22Rv1 (cell line): ENCODE results near the gene SETBP1.

ENCODE experiments used
- H3K27ac ChIP-seq: fragments of 450-650 bp; 2 replicates; pipeline ENCODE4 v1.5.1; 2017
- ZFX ChIP-seq: fragments of 450-650 bp; IDR thresholded peaks from 2 replicates; pipeline ENCODE4 v1.6.1; 2017; ENCODE audit warnings: antibody characterized with exemption, borderline replicate concordance
- TF ChIP-seq, protein P1 (sequence below): fragments of 450-650 bp; IDR thresholded peaks from 2 replicates; pipeline ENCODE4 v1.5.1; 2017; ENCODE audit warnings: mild to moderate bottlenecking

The SETBP1 gene

DNA sequence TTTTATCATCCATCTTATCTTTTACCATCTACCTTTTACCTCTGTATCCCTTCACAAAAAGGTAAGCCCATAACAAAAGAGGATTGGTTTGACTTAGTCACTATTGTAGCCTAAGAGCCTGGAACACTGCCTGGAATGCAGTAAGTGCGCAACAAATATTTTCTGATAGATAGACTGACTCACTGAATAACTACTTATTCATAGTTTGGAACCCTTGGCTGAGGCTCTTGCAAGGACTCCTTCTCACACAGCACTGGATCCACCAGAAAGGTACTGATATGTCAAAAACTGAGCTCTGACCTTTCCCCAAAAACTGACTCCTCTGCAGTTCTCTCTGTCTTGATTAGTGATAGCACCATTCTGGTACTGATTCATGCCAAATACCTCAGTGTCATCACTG, 426.7 kb downstream of the SETBP1 start:
- TF ChIP-seq, protein P1, sequence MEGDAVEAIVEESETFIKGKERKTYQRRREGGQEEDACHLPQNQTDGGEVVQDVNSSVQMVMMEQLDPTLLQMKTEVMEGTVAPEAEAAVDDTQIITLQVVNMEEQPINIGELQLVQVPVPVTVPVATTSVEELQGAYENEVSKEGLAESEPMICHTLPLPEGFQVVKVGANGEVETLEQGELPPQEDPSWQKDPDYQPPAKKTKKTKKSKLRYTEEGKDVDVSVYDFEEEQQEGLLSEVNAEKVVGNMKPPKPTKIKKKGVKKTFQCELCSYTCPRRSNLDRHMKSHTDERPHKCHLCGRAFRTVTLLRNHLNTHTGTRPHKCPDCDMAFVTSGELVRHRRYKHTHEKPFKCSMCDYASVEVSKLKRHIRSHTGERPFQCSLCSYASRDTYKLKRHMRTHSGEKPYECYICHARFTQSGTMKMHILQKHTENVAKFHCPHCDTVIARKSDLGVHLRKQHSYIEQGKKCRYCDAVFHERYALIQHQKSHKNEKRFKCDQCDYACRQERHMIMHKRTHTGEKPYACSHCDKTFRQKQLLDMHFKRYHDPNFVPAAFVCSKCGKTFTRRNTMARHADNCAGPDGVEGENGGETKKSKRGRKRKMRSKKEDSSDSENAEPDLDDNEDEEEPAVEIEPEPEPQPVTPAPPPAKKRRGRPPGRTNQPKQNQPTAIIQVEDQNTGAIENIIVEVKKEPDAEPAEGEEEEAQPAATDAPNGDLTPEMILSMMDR, result no peak
- TF ChIP-seq ZFX, result no peak
- H3K27ac ChIP-seq, result no peak overlapping the region

DNA sequence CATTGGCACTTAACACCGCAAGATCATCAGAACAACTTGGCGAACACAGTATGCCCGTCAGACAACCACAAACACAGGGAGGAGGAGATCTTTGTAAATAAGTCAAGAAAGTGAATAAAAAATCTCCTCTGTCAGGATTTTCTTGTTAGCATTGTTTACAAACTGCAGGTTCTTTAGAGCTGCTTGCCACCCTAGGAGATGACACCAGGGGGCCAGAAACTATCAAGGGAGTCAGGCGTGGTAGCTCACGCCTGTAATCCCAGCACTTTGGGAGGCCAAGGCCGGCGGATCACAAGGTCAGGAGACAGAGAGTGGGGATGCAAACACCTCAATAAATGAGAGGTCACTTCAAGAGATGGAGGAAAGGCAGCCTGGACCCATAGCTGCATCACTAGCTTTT, 428.1 kb downstream of the SETBP1 start:
- no peak overlapping the region for H3K27ac ChIP-seq
- TF ChIP-seq, protein P1, result no peak
- no peak for TF ChIP-seq ZFX

DNA sequence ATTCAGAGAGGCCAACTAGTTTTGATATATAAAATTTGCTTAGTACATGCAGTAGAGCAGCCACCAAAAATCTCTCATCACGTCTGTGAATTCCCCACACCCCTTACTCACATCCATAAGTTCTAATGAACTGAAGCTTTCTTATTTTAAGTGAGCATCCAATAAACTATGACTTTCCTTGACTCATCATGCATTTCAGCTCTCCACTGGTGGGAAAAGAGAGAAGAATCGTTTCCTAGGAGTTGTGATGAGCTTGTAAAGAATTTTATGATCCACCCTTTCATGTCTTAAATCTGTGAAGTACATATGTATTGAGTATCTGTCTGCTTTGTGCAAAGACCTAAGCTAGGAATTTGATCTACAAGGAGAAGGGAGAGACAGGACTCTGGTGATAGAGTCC, 428.6 kb downstream of the SETBP1 start:
- no peak overlapping the region for H3K27ac ChIP-seq
- no peak for TF ChIP-seq ZFX
- TF ChIP-seq, protein P1, result no peak

DNA sequence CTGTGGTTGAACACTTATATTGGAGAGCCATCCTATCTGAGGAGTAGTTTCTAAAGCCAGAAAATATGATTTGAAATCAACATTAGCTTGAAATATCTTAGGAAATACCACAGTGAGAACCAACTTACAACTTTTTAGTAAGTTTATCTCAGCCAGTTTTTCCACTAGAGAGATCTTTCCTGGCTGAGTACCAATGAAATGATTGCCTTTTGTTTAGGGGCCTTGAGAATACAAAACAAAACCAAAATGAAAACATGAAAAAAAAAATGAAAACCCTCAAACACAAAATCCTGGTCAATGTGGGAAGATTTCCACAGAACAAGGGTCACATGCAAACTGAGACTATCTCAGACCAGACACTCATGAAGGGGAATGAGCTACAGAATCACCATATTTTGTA, 429.0 kb downstream of the SETBP1 start:
- TF ChIP-seq, protein P1, result no peak
- no peak for TF ChIP-seq ZFX

DNA sequence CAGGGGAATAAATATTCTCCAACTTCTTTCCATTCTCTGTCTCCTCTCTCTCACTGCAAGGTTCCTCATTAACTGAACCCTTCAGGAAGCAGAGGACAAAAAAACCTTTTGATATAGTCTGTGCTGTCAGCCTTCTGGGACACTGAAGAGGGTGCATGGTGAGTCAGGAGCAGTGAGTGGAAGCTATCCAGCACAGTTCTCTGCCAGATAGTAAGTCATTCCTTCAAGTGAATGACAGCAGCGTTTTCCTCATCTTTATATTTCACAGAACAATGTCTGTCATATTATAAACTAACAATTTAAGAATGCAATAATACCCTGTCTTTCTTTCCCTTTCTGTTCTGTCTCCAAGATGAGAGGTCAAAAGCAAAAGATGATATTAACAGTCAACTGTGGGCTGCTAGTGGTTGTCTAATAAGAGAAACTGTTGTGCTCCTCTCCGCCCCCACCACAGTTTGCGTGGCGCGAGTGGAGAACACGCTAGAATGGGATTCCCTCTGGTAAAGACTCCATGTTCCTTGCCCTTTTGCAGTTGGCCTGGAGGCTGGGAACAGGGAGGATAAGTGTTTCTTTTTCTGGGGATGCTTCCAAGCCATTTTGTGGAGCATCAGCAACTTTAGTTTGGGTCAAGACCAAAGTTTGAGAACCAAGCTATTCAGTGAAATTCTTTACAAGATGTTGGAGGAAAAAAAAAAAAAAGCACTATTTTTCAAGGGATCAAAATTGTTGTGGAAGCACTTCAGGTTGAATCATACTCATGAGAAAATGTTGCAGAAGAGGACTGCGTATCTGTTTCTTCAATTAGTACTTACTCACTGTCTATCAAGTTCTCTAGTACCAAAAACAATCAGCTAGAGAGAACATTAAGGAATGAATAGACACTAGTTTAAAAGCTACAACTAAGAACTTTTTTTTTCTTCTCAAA, 430.2 kb downstream of the SETBP1 start:
- TF ChIP-seq ZFX, result no peak
- H3K27ac ChIP-seq, result no peak overlapping the region

More for the DNA sequence above, 429.0 kb downstream of the SETBP1 start:
- no peak overlapping the region for H3K27ac ChIP-seq

DNA sequence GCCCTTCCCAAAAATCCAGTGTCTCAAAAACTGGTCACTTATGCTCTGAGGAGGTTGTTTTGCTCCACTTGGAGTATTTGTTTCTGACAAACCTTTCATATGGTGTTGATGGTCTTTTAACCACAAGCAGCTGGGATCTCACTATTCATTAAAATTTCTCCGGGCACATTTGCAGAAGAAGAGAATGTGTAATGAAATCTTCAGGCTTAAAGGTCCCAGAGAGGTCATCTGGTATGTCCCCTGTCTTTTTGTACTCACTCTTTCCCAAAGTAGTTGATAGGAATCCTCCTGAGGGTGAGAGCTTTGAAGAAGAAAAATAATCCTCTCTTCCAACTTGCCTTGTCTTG, 430.8 kb downstream of the SETBP1 start:
- H3K27ac ChIP-seq, result no peak overlapping the region
- TF ChIP-seq, protein P1, result no peak
- TF ChIP-seq ZFX, result no peak

DNA sequence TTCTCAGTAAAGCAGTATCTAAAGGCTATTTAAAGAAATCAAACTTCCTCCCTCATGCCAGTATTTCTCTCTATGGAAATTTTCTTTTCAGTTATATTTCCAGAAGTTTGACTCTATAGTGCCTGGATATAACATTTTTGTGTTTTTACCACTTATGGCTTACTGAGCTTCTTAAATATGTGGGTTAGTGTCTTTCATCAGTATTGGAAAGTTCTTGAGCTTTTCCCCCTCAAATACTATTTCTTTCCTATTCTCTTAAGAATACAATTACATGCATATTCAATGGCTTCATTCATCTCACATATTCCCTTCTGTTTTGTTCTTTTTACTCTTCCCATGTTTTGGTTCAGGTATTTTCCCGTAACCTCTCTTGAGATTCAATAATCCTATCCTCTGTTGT, 432.0 kb downstream of the SETBP1 start:
- no peak overlapping the region for H3K27ac ChIP-seq
- TF ChIP-seq, protein P1, result no peak
- no peak for TF ChIP-seq ZFX
